NCI-H774 (cell line): Measurements from ENCODE around the gene RAPH1.

Experiments used
- DNase-seq: peaks from one replicate; lab custom pipeline; 2025; lab: John Stamatoyannopoulos, UW

The RAPH1 gene

GRCh38 chr2:203489531-203489930 lies 45.6 kb downstream of the RAPH1 start:
- DNase-seq, result no peak

- no peak for DNase-seq
Measured at GRCh38 chr2:203484266-203485112, 50.6 kb downstream of the RAPH1 start.

- DNase-seq, result no peak
Measured at GRCh38 chr2:203480623-203481022, 54.5 kb downstream of the RAPH1 start.

GRCh38 chr2:203476881-203477280 lies 58.2 kb downstream of the RAPH1 start:
- no peak for DNase-seq

- DNase-seq, result no peak
Measured at GRCh38 chr2:203471323-203471722, 63.8 kb downstream of the RAPH1 start.

GRCh38 chr2:203470371-203470770 lies 64.7 kb downstream of the RAPH1 start:
- no peak for DNase-seq

GRCh38 chr2:203469546-203469945 lies 65.6 kb downstream of the RAPH1 start:
- no peak for DNase-seq

GRCh38 chr2:203463266-203463678 lies 71.8 kb downstream of the RAPH1 start:
- no peak for DNase-seq

- no peak for DNase-seq
Measured at GRCh38 chr2:203462308-203462707, 72.8 kb downstream of the RAPH1 start.

GRCh38 chr2:203461746-203462145 lies 73.4 kb downstream of the RAPH1 start:
- DNase-seq, result no peak

GRCh38 chr2:203455209-203455608 lies 79.9 kb downstream of the RAPH1 start:
- no peak for DNase-seq

- peak; percentile 16 for DNase-seq
Measured at GRCh38 chr2:203453858-203454451, 81.1 kb downstream of the RAPH1 start.

GRCh38 chr2:203451689-203452088 lies 83.4 kb downstream of the RAPH1 start:
- DNase-seq, result no peak

- DNase-seq, result no peak
Measured at GRCh38 chr2:203451011-203451410, 84.1 kb downstream of the RAPH1 start.

GRCh38 chr2:203450561-203450960 lies 84.5 kb downstream of the RAPH1 start:
- no peak for DNase-seq

GRCh38 chr2:203446780-203447179 lies 88.3 kb downstream of the RAPH1 start:
- DNase-seq, result no peak

GRCh38 chr2:203446071-203446481 lies 89.0 kb downstream of the RAPH1 start:
- DNase-seq, result no peak

GRCh38 chr2:203444738-203445137 lies 90.4 kb downstream of the RAPH1 start:
- no peak for DNase-seq

GRCh38 chr2:203442463-203442862 lies 92.6 kb downstream of the RAPH1 start:
- DNase-seq, result no peak

GRCh38 chr2:203441463-203441862 lies 93.6 kb downstream of the RAPH1 start:
- DNase-seq, result no peak

GRCh38 chr2:203440671-203441070 lies 94.4 kb downstream of the RAPH1 start:
- DNase-seq, result no peak

GRCh38 chr2:203438528-203438927 lies 96.6 kb downstream of the RAPH1 start:
- DNase-seq, result no peak

- no peak for DNase-seq
Measured at GRCh38 chr2:203437511-203437910, 97.6 kb downstream of the RAPH1 start.

GRCh38 chr2:203436496-203436895 lies 98.6 kb downstream of the RAPH1 start:
- no peak for DNase-seq
